ENCODE results near the gene CTNNBL1. TPM values are rescaled to one million over a fixed set of nuclear protein-coding genes. Genes with fewer than 3 reads are reported as not detected.

The CTNNBL1 gene
- total RNA-seq, 2 experiments from 2014 or later = 67.3 to 74.9 TPM

DNA sequence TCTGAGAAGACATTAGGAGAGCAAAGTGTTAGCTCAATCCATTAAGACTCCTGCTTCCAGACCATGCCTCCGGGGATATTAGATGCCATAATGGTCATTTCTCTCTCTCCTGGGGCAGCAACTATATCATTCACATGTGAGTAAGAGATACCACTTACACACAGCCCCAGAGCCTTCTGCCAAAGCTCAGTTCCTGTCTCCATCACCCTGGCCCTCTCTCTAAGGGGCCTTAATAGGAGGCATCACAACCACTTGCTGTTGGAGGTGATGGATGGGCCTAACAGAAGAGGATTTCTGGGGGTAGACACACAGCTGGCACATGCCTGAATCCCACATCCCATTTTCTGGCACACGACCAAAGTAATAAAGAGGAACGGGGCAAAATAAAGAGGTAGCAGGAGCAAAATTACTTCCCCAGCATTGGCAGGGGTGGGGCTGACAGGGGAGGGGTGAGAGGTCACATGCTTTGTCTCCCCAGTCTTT lies 175.1 kb downstream of the CTNNBL1 start:
- Mint-ChIP-seq H3K4me1 (ENCODE audit: low read depth) (no peaks in the 10 kb centered on the region), H3K4me3 (no peak overlapping the region), H3K9me3 (no peaks in the 10 kb centered on the region), H3K27me3 (no peaks in the 10 kb centered on the region), H3K36me3 (ENCODE audit: low read depth) (peaks cover 16% of the 10 kb centered on the region), H3K27ac (no peak overlapping the region)
- TF ChIP-seq, protein P1, sequence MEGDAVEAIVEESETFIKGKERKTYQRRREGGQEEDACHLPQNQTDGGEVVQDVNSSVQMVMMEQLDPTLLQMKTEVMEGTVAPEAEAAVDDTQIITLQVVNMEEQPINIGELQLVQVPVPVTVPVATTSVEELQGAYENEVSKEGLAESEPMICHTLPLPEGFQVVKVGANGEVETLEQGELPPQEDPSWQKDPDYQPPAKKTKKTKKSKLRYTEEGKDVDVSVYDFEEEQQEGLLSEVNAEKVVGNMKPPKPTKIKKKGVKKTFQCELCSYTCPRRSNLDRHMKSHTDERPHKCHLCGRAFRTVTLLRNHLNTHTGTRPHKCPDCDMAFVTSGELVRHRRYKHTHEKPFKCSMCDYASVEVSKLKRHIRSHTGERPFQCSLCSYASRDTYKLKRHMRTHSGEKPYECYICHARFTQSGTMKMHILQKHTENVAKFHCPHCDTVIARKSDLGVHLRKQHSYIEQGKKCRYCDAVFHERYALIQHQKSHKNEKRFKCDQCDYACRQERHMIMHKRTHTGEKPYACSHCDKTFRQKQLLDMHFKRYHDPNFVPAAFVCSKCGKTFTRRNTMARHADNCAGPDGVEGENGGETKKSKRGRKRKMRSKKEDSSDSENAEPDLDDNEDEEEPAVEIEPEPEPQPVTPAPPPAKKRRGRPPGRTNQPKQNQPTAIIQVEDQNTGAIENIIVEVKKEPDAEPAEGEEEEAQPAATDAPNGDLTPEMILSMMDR (IDR thresholded peaks at IDR 0.05) = no peak
- ChIA-PET POLR2A (no interaction called here), CTCF (no interaction called here)
- intact Hi-C loops (cut with micrococcal nuclease) = no loop called here
- DNase-seq (no peak), ATAC-seq (no peak)

DNA sequence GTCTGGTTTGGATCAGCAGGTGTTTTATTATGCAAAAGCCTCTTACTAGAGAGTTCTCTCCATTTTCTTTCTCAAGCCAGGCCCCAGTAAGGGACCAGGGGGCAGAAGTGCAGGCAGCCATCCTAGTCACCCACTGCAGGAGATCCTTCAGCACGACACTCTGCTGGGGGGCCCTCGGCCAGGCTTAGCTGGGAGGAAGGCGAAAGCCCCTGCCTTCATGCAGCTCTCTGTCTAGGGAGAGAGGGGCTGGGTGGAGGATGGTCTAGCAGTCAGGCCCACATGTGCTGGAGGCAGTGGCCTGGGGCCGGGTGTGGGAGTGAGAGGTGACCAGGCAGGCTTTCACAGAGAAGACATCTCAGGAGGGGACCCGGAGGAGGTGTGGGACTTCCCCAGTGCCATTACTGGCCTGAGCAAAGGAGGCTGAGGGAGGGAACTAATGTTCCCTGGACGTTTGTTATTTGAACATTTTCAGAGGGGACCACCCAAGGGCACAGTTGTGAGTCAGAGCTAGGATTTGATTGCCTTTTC lies 175.6 kb downstream of the CTNNBL1 start:
- TF ChIP-seq, protein P1 (IDR thresholded peaks at IDR 0.05) = no peak
- H3K27ac Mint-ChIP-seq = no peak overlapping the region
- ChIA-PET CTCF (no interaction called here), POLR2A (no interaction called here)
- H3K36me3 Mint-ChIP-seq (ENCODE audit: low read depth) = peaks cover 19% of the 10 kb centered on the region
- DNase-seq (no peak), ATAC-seq (no peak)
- no peaks in the 10 kb centered on the region for H3K27me3 Mint-ChIP-seq
- H3K4me1 Mint-ChIP-seq (ENCODE audit: low read depth) = no peaks in the 10 kb centered on the region
- H3K9me3 Mint-ChIP-seq = no peaks in the 10 kb centered on the region
- no peak overlapping the region for H3K4me3 Mint-ChIP-seq
- intact Hi-C loops (cut with micrococcal nuclease) = no loop called here

DNA sequence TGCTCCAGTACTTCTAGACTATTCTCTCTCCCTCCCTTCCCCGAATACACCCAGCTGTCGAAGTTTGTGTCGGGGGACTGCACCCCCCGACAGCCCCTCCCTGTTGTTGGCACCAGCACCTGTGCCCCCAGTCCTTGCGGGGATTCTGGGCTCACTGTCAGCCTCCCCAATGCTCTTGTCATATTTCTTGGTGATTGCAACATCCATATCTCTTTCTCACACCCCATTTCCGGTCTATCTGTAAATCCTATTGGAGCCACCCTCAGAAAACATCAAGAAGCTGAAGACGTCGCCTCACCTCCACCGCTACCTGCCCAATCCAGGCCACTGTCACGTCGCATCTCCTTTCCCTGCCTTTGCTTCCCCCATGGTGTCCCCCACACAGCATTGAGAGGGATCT lies 176.5 kb downstream of the CTNNBL1 start:
- no peaks in the 10 kb centered on the region for H3K9me3 Mint-ChIP-seq
- TF ChIP-seq, protein P1 (IDR thresholded peaks at IDR 0.05) = no peak
- no peaks in the 10 kb centered on the region for H3K27me3 Mint-ChIP-seq
- no peak overlapping the region for H3K27ac Mint-ChIP-seq
- intact Hi-C loops (cut with micrococcal nuclease) = no loop called here
- CTCF ChIA-PET = no interaction called here
- POLR2A ChIA-PET = no interaction called here
- H3K4me1 Mint-ChIP-seq (ENCODE audit: low read depth) = no peaks in the 10 kb centered on the region
- H3K36me3 Mint-ChIP-seq (ENCODE audit: low read depth) = peaks cover 17% of the 10 kb centered on the region
- DNase-seq (no peak), ATAC-seq (no peak)
- no peak overlapping the region for H3K4me3 Mint-ChIP-seq

DNA sequence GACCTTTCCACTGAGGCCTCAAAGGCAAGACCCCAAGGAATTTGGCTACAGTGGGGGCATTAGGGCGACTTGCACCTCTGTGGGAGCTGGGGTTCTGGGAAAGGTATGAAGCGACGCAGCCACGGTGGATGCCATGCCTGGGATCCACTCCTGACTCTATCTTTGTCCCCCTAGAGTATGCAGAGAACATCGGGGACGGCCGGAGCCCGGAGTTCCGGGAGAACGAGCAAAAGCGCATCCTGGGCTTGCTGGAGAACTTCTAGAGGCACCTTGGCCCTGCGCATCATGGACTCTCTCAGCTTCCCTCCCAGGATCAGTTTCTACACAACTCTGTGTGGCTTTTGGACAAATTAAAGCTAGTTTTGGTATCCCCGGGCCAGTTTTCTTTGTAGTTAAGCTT lies 177.9 kb downstream of the CTNNBL1 start:
- Mint-ChIP-seq H3K9me3 (no peaks in the 10 kb centered on the region), H3K27ac (no peak overlapping the region), H3K36me3 (ENCODE audit: low read depth) (peaks cover 17% of the 10 kb centered on the region), H3K4me3 (no peak overlapping the region), H3K27me3 (no peaks in the 10 kb centered on the region), H3K4me1 (ENCODE audit: low read depth) (no peaks in the 10 kb centered on the region)
- POLR2A ChIA-PET = no interaction called here
- TF ChIP-seq, protein P1 (IDR thresholded peaks at IDR 0.05) = no peak
- no peak for DNase-seq
- intact Hi-C loops (cut with micrococcal nuclease) = no loop called here
- CTCF ChIA-PET = no interaction called here
- ATAC-seq = no peak

DNA sequence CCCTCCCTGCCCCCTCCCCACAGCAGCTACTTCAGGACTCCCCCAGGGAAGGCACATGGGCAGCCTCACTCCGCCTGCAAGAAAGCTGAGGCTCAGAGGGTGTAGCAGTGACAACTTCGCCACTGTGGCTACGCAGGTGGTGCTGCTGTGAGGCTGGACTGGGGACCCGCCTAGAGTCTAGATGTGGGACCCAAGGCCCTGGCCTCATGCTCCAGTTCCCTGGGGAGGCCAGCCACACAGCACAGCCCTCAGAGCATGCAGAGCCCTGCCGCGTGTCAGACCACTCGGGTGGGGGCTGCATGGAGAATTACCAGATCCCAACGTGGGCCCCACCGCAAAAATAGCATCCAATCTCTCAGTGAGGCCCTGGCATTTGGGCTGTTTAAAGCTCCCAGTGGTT lies 178.3 kb downstream of the CTNNBL1 start:
- CTCF ChIA-PET = no interaction called here
- intact Hi-C loops (cut with micrococcal nuclease) = no loop called here
- no peak overlapping the region for H3K27ac Mint-ChIP-seq
- DNase-seq (no peak), ATAC-seq (no peak)
- TF ChIP-seq, protein P1 (IDR thresholded peaks at IDR 0.05) = no peak
- no peaks in the 10 kb centered on the region for H3K9me3 Mint-ChIP-seq
- H3K4me1 Mint-ChIP-seq (ENCODE audit: low read depth) = no peaks in the 10 kb centered on the region
- H3K27me3 Mint-ChIP-seq = no peaks in the 10 kb centered on the region
- peaks cover 17% of the 10 kb centered on the region for H3K36me3 Mint-ChIP-seq (ENCODE audit: low read depth)
- POLR2A ChIA-PET = no interaction called here
- H3K4me3 Mint-ChIP-seq = no peak overlapping the region
